H9 (cell line): Measurements from ENCODE around the gene ATP8A2. TPM values are rescaled to one million over a fixed set of nuclear protein-coding genes. Genes with fewer than 3 reads are reported as not detected.
A peak's percentile ranks its signal among the peaks of the same experiment; 100 is the strongest.

Source experiments
- DNase-seq: peaks from one replicate; pipeline ENCODE4 v3.0.0-alpha.2; 2017
- H2AFZ ChIP-seq: one replicate; pipeline ENCODE4 v1.6.1; 2013; ENCODE audit warnings: mild to moderate bottlenecking, low read length, control low read depth, moderate library complexity
- H2AK5ac ChIP-seq: 2 replicates; pipeline ENCODE4 v1.6.1; 2013; ENCODE audit warnings: low read length, control low read depth, mixed read lengths; ENCODE audit not compliant: insufficient read length
- H2BK120ac ChIP-seq: one replicate; pipeline ENCODE4 v1.6.1; 2013; ENCODE audit warnings: low read depth, mild to moderate bottlenecking, low read length, control low read depth, inconsistent platforms; ENCODE audit not compliant: poor library complexity, severe bottlenecking
- H2BK12ac ChIP-seq: 2 replicates; pipeline ENCODE4 v1.6.1; 2013; ENCODE audit warnings: low read length, control low read depth, mixed read lengths, low read depth; ENCODE audit not compliant: insufficient read length
- H2BK15ac ChIP-seq: 2 replicates; pipeline ENCODE4 v1.6.1; 2013; ENCODE audit warnings: low read depth, low read length, control low read depth
- H2BK20ac ChIP-seq: one replicate; pipeline ENCODE4 v1.6.1; 2013; ENCODE audit warnings: low read depth, mild to moderate bottlenecking, low read length, control low read depth, inconsistent platforms; ENCODE audit not compliant: poor library complexity, severe bottlenecking
- H2BK5ac ChIP-seq: 2 replicates; pipeline ENCODE4 v1.6.1; 2013; ENCODE audit warnings: low read length, control low read depth, mixed read lengths; ENCODE audit not compliant: insufficient read length
- H3K14ac ChIP-seq: 2 replicates; pipeline ENCODE4 v1.6.1; 2013; ENCODE audit warnings: low read length, control low read depth; ENCODE audit not compliant: insufficient read depth
- H3K18ac ChIP-seq: 2 replicates; pipeline ENCODE4 v1.6.1; 2013; ENCODE audit warnings: low read depth, mild to moderate bottlenecking, mixed read lengths, low read length, control low read depth; ENCODE audit not compliant: insufficient read length
- H3K23ac ChIP-seq: 2 replicates; pipeline ENCODE4 v1.6.1; 2013; ENCODE audit warnings: low read length, control low read depth, mixed read lengths, low read depth; ENCODE audit not compliant: insufficient read length
- H3K23me2 ChIP-seq: 2 replicates; pipeline ENCODE4 v1.6.1; 2013; ENCODE audit warnings: low read depth, mild to moderate bottlenecking, mixed read lengths, low read length, control low read depth; ENCODE audit not compliant: insufficient read length, poor library complexity, severe bottlenecking
- H3K27ac ChIP-seq: 2 replicates; pipeline ENCODE4 v1.5.1; 2013; ENCODE audit warnings: low read length, control low read depth, mixed read lengths, low read depth; ENCODE audit not compliant: insufficient read length
- H3K27me3 ChIP-seq: 2 replicates; pipeline ENCODE4 v1.6.1; 2013; ENCODE audit warnings: low read length, control low read depth, inconsistent platforms; ENCODE audit not compliant: insufficient read depth
- H3K4ac ChIP-seq: 2 replicates; pipeline ENCODE4 v1.6.1; 2013; ENCODE audit warnings: low read depth, mild to moderate bottlenecking, control low read depth, inconsistent platforms, low read length, moderate library complexity
- H3K4me1 ChIP-seq: 2 replicates; pipeline ENCODE4 v1.6.1; 2013; ENCODE audit warnings: low read length, control low read depth, inconsistent platforms; ENCODE audit not compliant: insufficient read depth
- H3K4me2 ChIP-seq: 2 replicates; pipeline ENCODE4 v1.6.1; 2013; ENCODE audit warnings: low read length, control low read depth, mixed read lengths; ENCODE audit not compliant: insufficient read length, insufficient read depth
- H3K56ac ChIP-seq: 2 replicates; pipeline ENCODE4 v1.6.1; 2013; ENCODE audit warnings: low read depth, mild to moderate bottlenecking, mixed read lengths, low read length, control low read depth; ENCODE audit not compliant: insufficient read length
- H3K79me1 ChIP-seq: 2 replicates; pipeline ENCODE4 v1.6.1; 2013; ENCODE audit warnings: low read depth, mild to moderate bottlenecking, moderate library complexity, low read length, control low read depth, inconsistent platforms; ENCODE audit not compliant: insufficient read depth, poor library complexity, severe bottlenecking
- H3K79me2 ChIP-seq: 2 replicates; pipeline ENCODE4 v1.6.1; 2013; ENCODE audit warnings: low read length, control low read depth, inconsistent platforms; ENCODE audit not compliant: insufficient read depth
- H3K9ac ChIP-seq: 2 replicates; pipeline ENCODE4 v1.6.1; 2013; ENCODE audit warnings: low read length, control low read depth, mixed read lengths; ENCODE audit not compliant: insufficient read length; ENCODE audit errors: extremely low read depth
- H3K9me3 ChIP-seq: one replicate; pipeline ENCODE4 v1.6.1; 2013; ENCODE audit warnings: low read depth, low read length, inconsistent platforms; ENCODE audit not compliant: control insufficient read depth
- H3T11ph ChIP-seq: one replicate; pipeline ENCODE4 v1.6.1; 2013; ENCODE audit warnings: mild to moderate bottlenecking, low read length, control low read depth, inconsistent platforms
- H4K20me1 ChIP-seq: one replicate; pipeline ENCODE4 v1.6.1; 2013; ENCODE audit not compliant: control insufficient read depth, insufficient read length, insufficient read depth
- H4K5ac ChIP-seq: 2 replicates; pipeline ENCODE4 v1.6.1; 2013; ENCODE audit warnings: low read depth, mild to moderate bottlenecking, mixed read lengths, low read length, control low read depth; ENCODE audit not compliant: insufficient read length
- H4K8ac ChIP-seq: replicated peaks from 2 replicates; pipeline ENCODE4 v1.6.1; 2013; ENCODE audit warnings: low read length, control low read depth, mixed read lengths, low read depth; ENCODE audit not compliant: insufficient read length
- H4K91ac ChIP-seq: 2 replicates; pipeline ENCODE4 v1.6.1; 2013; ENCODE audit warnings: low read depth, mild to moderate bottlenecking, moderate library complexity, mixed read lengths, low read length, control low read depth; ENCODE audit not compliant: insufficient read length
- H3K27ac Mint-ChIP-seq, 3 experiments: 2 replicates in 2 of 3; 3 replicates in 1 of 3; pipeline ENCODE4 v1.8.0; 2020 to 2021; ENCODE audit warnings: mixed read lengths in 3 of 3, mild to moderate bottlenecking in 1 of 3, moderate library complexity in 1 of 3
- H3K27me3 Mint-ChIP-seq: 2 replicates; pipeline ENCODE4 v1.8.0; 2021; ENCODE audit warnings: low read depth, mild to moderate bottlenecking, moderate library complexity, mixed read lengths
- H3K36me3 Mint-ChIP-seq, 3 experiments: 2 replicates in 2 of 3; 3 replicates in 1 of 3; pipeline ENCODE4 v1.8.0; 2020 to 2021; ENCODE audit warnings: low read depth in 3 of 3, mixed read lengths in 3 of 3; ENCODE audit not compliant: insufficient read depth in 1 of 3
- H3K4me1 Mint-ChIP-seq, 2 experiments: 2 replicates each; pipeline ENCODE4 v1.8.0; 2020; ENCODE audit warnings: mixed read lengths in 2 of 2
- H3K4me3 Mint-ChIP-seq, 2 experiments: 2 replicates in 1 of 2; 3 replicates in 1 of 2; pipeline ENCODE4 v1.8.0; 2020 to 2021; ENCODE audit warnings: mild to moderate bottlenecking in 2 of 2, mixed read lengths in 2 of 2, moderate library complexity in 1 of 2
- H3K9me3 Mint-ChIP-seq, 2 experiments: 2 replicates in 1 of 2; 3 replicates in 1 of 2; pipeline ENCODE4 v1.8.0; 2020; ENCODE audit warnings: mild to moderate bottlenecking in 2 of 2, mixed read lengths in 2 of 2, moderate library complexity in 1 of 2
- CTCF ChIP-seq: fragments of 200-600 bp; sonication (generic); conservative IDR thresholded peaks from 3 replicates; pipeline ENCODE4 v1.8.0; 2021; ENCODE audit warnings: antibody characterized with exemption, mild to moderate bottlenecking
- WGBS: extraction: QIAGEN DNeasy Blood & Tissue Kit; methylation state at CpG from one replicate; pipeline ENCODE4 v1.1.7; 2013; ENCODE audit warnings: missing lambda C conversion rate, low lambda C conversion rate, mixed read lengths; ENCODE audit not compliant: insufficient read length; ENCODE audit errors: extremely low coverage; 5-methylcytosine and 5-hydroxymethylcytosine counted together
- total RNA-seq: library from RNA; stranded (reverse); gene quantifications from 2 replicates; pipeline ENCODE4 v1.2.1, GENCODE V29; 2021

ATP8A2 gene
- total RNA-seq, 1 experiment from 2014 or later: 18.2 TPM

- Histone ChIP-seq H3K4me2 (no peak overlapping the region), H2BK15ac (no peak overlapping the region), H2BK5ac (no peak overlapping the region), H3K4me1 (peaks cover 9% of the 10 kb centered on the region; the same call in 1 of the 2 replicates), H3K14ac (no peak overlapping the region), H2AFZ (no peak overlapping the region), H2BK120ac (no peak overlapping the region), H3K9me3 (no peaks in the 10 kb centered on the region), H3K23me2 (no peaks in the 10 kb centered on the region), H4K91ac (no peak overlapping the region), H2BK12ac (no peak overlapping the region), H3K4ac (no peak overlapping the region), H4K8ac (no peak overlapping the region), H2BK20ac (no peak overlapping the region), H3K27ac (no peak overlapping the region), H2AK5ac (no peak overlapping the region), H3K79me2 (no peaks in the 10 kb centered on the region), H3K79me1 (no peaks in the 10 kb centered on the region), H3K18ac (no peak overlapping the region), H3K23ac (no peak overlapping the region), H4K20me1 (no peaks in the 10 kb centered on the region), H3K56ac (no peak overlapping the region), H3K27me3 (no peaks in the 10 kb centered on the region), H3K9ac (no peak overlapping the region), H4K5ac (no peak overlapping the region), H3T11ph (no peak overlapping the region)
- Mint-ChIP-seq H3K27me3 (no peaks in the 10 kb centered on the region; the same call in none of the 2 replicates), H3K4me3 (no peak overlapping the region), H3K4me1 (peaks cover 45 to 47% of the 10 kb centered on the region in 2 experiments), H3K9me3 (peaks cover 1% of the 10 kb centered on the region in 2 experiments; a peak in 3 of 5 replicates), H3K36me3 (peaks cover under 1 to 1% (median under 1%) of the 10 kb centered on the region in 3 experiments; a peak in 4 of 7 replicates), H3K27ac (peak overlapping the region in 2 of 3 experiments; percentile 40 to 41; a peak in 1 of 7 replicates)
- no peak for DNase-seq
- no CpG with 5 or more reads among the region's 5 CpGs for whole genome bisulfite sequencing
- TF ChIP-seq CTCF: no peak
Observed at GRCh38 chr13:25847145-25847544, 475.4 kb downstream of the ATP8A2 start.
